ENCODE data around the gene IRAK2. TPM values are rescaled to one million over a fixed set of nuclear protein-coding genes. Genes with fewer than 3 reads are reported as not detected.

Gene IRAK2, protein sequence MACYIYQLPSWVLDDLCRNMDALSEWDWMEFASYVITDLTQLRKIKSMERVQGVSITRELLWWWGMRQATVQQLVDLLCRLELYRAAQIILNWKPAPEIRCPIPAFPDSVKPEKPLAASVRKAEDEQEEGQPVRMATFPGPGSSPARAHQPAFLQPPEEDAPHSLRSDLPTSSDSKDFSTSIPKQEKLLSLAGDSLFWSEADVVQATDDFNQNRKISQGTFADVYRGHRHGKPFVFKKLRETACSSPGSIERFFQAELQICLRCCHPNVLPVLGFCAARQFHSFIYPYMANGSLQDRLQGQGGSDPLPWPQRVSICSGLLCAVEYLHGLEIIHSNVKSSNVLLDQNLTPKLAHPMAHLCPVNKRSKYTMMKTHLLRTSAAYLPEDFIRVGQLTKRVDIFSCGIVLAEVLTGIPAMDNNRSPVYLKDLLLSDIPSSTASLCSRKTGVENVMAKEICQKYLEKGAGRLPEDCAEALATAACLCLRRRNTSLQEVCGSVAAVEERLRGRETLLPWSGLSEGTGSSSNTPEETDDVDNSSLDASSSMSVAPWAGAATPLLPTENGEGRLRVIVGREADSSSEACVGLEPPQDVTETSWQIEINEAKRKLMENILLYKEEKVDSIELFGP
- total RNA-seq: 3.7 and 4.0 TPM in 2 replicates
- polyA plus RNA-seq: 2.3 and 2.5 TPM in 2 replicates

DNA sequence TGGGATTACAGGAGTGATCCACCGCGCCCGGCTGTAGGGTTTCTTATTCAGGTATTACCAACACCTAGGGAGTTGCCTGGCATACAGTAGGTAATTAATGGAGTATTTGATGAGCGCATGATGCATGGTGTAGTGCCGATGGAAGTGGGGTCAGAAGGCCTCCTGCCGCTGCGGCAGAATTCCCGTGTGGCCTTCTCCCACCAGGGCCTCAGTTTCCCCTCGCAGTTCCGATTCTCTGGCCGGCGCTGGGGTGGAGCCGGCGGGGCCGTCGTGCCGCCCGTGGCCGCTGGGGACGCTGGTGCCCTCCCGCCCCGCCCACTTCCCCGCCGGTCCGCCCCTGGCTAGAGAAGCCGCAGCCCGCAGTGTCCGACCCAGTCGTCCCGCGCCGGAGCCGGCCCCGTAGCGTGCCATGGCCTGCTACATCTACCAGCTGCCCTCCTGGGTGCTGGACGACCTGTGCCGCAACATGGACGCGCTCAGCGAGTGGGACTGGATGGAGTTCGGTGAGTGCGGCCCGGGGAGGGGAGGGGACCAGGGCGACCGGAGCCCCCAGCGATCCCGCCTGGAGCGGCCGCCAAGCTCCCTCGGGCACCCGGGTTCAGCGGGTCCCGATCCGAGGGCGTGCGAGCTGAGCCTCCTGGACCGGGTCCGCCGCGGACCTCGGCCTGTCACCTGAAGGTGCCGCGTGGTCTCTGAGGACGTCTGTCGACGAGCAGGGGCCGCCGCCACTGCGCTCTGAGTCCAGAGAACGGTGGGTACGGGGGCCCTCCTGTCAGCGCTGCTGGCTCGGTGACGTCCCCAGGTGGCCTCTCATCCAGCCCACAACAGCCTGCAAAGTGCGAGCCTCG, at the start of gene IRAK2:
TSS of gene IRAK2 (plus strand) at position 374 of the 848 bp plus-strand sequence. CDS start at position 410, 36 bp downstream.
- Histone ChIP-seq H3K4me2 (peak within 1 kb of the TSS; percentile 99), H3K4me1 (ENCODE audit: insufficient read depth) (peaks cover 3% of the 10 kb centered on the region), H3K79me2 (no peaks in the 10 kb centered on the region), H3K9me3 (ENCODE audit: low read depth) (no peaks in the 10 kb centered on the region), H3K27me3 (no peaks in the 10 kb centered on the region), H3K4me3 (peak within 1 kb of the TSS; percentile 98), H3K27ac (peak within 1 kb of the TSS; percentile 62), H3K9me2 (replicated peaks; ENCODE audit: insufficient read depth) (no peaks in the 10 kb centered on the region), H3K36me3 (replicated peaks; ENCODE audit: insufficient read depth, low read depth) (no peaks in the 10 kb centered on the region), H2AFZ (peak within 1 kb of the TSS; percentile 100), H4K20me1 (ENCODE audit: insufficient read depth, poor library complexity, severe bottlenecking) (no peaks in the 10 kb centered on the region)
- 9% methylated on average over 46 of the region's 76 CpGs for WGBS (ENCODE audit: low lambda C conversion rate, missing lambda C conversion rate)
- TF ChIP-seq EZH2phosphoT487 (IDR thresholded peaks at IDR 0.05; ENCODE audit: low read depth, severe bottlenecking, unreplicated experiment) (no peak), EZH2 (IDR thresholded peaks at IDR 0.05; ENCODE audit: borderline replicate concordance) (no peak)
- TF ChIP-seq, protein P1, sequence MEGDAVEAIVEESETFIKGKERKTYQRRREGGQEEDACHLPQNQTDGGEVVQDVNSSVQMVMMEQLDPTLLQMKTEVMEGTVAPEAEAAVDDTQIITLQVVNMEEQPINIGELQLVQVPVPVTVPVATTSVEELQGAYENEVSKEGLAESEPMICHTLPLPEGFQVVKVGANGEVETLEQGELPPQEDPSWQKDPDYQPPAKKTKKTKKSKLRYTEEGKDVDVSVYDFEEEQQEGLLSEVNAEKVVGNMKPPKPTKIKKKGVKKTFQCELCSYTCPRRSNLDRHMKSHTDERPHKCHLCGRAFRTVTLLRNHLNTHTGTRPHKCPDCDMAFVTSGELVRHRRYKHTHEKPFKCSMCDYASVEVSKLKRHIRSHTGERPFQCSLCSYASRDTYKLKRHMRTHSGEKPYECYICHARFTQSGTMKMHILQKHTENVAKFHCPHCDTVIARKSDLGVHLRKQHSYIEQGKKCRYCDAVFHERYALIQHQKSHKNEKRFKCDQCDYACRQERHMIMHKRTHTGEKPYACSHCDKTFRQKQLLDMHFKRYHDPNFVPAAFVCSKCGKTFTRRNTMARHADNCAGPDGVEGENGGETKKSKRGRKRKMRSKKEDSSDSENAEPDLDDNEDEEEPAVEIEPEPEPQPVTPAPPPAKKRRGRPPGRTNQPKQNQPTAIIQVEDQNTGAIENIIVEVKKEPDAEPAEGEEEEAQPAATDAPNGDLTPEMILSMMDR (IDR thresholded peaks at IDR 0.05; ENCODE audit: poor library complexity): peak; percentile 63
- DNase-seq (ENCODE audit: low spot score): peak; percentile 89

DNA sequence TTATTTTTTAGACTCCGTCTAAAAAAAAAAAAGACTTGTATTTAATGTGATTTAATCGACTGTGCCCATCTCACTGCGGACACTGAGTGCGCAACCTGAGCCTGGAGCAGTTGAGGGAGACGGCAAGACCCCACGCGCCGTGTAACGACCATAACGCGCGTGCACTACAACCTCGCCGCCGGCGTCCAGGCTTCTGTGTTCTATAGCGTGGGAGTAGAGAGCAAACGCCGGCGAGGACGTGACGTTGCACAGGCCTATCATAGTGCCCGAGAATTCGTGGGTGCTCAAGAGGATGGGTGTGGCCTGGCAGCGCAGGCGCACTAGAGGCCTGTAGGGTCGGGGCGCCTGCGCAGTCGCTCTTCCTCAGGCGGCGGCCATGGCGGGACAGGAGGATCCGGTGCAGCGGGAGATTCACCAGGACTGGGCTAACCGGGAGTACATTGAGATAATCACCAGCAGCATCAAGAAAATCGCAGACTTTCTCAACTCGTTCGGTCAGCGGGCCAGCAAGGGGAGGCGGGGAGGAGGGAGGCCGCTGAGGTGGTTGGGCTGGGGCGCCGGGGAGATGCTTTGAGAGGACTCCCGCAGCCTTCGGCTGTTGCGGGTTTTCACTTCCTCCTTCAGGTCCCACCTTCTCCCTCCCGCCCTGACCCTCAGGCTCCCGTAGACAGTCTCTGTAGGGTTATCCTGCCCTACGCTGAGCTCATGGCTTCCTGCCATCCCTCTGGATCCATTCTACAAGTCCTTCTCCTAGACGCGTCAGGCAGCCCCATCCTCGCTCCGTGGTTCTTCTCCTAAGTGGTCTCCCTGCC, 49.2 kb upstream of the IRAK2 start, which contains the start of gene BRK1:
TSS of gene BRK1 (plus strand) at position 350 of the 812 bp plus-strand sequence. CDS start at position 377, 27 bp downstream.
- 2% methylated on average over 41 of the region's 54 CpGs for WGBS (ENCODE audit: low lambda C conversion rate, missing lambda C conversion rate)
- no peaks in the 10 kb centered on the region for H3K9me3 ChIP-seq (ENCODE audit: low read depth)
- H3K36me3 ChIP-seq (replicated peaks; ENCODE audit: insufficient read depth, low read depth): no peaks in the 10 kb centered on the region
- H3K9me2 ChIP-seq (replicated peaks; ENCODE audit: insufficient read depth): no peaks in the 10 kb centered on the region
- peaks cover 10% of the 10 kb centered on the region for H4K20me1 ChIP-seq (ENCODE audit: insufficient read depth, poor library complexity, severe bottlenecking)
- DNase-seq (ENCODE audit: low spot score): peak; percentile 97
- H2AFZ ChIP-seq: peak within 1 kb of the TSS; percentile 87
- peak within 1 kb of the TSS; percentile 94 for H3K4me3 ChIP-seq
- peak within 1 kb of the TSS; percentile 84 for H3K4me2 ChIP-seq
- H3K79me2 ChIP-seq: peaks cover 48% of the 10 kb centered on the region
- peak within 1 kb of the TSS; percentile 91 for H3K27ac ChIP-seq
- no peak for TF ChIP-seq EZH2 (IDR thresholded peaks at IDR 0.05; ENCODE audit: borderline replicate concordance)
- TF ChIP-seq, protein P1 (IDR thresholded peaks at IDR 0.05; ENCODE audit: poor library complexity): no peak
- no peak for TF ChIP-seq EZH2phosphoT487 (IDR thresholded peaks at IDR 0.05; ENCODE audit: low read depth, severe bottlenecking, unreplicated experiment)
- H3K4me1 ChIP-seq (ENCODE audit: insufficient read depth): peaks cover 6% of the 10 kb centered on the region
- H3K27me3 ChIP-seq: no peaks in the 10 kb centered on the region

DNA sequence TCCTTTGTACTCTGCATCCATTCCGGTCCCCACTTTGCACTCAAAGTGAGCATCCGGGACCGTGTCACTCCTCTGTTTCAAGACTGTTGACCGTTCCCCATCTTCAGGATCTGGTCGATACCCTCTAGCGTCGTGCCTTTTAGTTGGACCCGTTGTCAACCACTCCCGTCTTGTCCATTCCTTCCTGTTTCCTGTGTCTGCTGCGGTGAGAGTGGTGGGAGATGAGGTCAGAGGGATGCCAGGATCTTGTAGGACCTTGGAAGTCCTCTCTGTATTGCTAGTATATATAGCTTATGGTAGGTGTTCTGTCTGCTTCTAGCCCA, 48.6 kb upstream of the IRAK2 start:
- TF ChIP-seq, protein P1 (IDR thresholded peaks at IDR 0.05; ENCODE audit: poor library complexity): no peak
- no peak for TF ChIP-seq EZH2 (IDR thresholded peaks at IDR 0.05; ENCODE audit: borderline replicate concordance)
- no peak for TF ChIP-seq EZH2phosphoT487 (IDR thresholded peaks at IDR 0.05; ENCODE audit: low read depth, severe bottlenecking, unreplicated experiment)
- DNase-seq (ENCODE audit: low spot score): peak; percentile 45
- Histone ChIP-seq H3K4me2 (peak overlapping the region; percentile 84), H2AFZ (peak overlapping the region; percentile 81), H3K9me2 (replicated peaks; ENCODE audit: insufficient read depth) (no peaks in the 10 kb centered on the region), H3K27me3 (no peaks in the 10 kb centered on the region), H3K9me3 (ENCODE audit: low read depth) (no peaks in the 10 kb centered on the region), H3K79me2 (peaks cover 54% of the 10 kb centered on the region), H3K4me3 (peak overlapping the region; percentile 94), H3K36me3 (replicated peaks; ENCODE audit: insufficient read depth, low read depth) (no peaks in the 10 kb centered on the region), H4K20me1 (ENCODE audit: insufficient read depth, poor library complexity, severe bottlenecking) (peaks cover 10% of the 10 kb centered on the region), H3K4me1 (ENCODE audit: insufficient read depth) (peaks cover 6% of the 10 kb centered on the region), H3K27ac (peak overlapping the region; percentile 62)
- WGBS (ENCODE audit: low lambda C conversion rate, missing lambda C conversion rate): 1% methylated on average over 10 of the region's 10 CpGs
